T-helper 1 cell (primary cell): ENCODE measurements around the gene TAPT1.
"Not testable (repeated sequence)": the region's sequence is repeated elsewhere in the genome, so short reads cannot be mapped to it uniquely, and the experiment has no call there.

Source experiments
- DNase-seq, 5 donors: peaks; one replicate each; pipeline ENCODE4 v3.0.0-alpha.2; 2012 to 2020

Gene TAPT1

DNA sequence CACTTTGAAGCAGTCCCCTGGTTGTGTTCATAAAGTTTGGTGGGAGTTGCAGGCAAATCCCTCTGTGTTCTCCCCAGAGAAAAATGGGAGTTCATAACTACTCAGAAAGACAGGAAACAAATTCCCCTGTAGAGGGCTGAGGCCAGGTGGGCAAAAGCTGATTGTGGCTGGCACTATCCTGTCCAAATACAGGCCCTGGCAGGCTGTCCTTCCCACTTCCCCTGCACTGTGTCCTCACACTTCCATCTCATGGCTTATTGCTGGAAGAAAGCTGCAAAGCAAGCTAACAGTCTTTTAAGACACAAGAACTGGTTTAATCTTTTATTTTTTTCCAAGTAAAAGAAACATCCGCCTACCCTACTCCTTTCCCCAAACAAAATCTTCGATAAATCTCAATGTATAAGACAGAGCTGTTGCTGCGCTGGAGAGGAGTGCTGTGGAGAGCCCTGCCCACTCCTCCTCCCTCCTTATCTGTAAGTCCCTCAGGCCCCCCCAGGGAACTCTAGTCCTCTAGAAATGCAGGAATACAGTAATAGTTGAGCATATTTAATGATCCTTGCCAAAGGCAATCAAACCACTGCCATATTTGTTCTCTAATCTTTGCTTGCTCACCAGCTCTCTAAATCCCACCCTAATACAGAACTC, 14.0 kb downstream of the TAPT1 start:
- no peak for DNase-seq

DNA sequence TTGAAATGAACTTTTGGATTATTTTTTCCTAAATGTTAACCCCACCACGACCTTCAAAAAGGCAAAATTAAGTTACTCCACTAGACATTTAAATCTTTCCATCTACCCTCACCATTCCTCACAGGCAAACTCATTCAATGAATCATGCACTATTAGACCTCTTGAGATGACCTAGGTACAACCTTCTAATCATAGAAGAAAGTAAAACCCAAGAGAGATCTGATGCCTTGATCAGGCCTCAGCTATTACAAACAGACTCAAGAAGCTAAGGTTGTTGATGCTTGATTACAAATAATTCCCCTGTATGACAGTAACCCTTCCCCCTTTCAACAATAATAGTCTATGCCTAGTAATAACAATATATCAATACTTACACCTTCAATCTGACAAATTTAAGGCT, 18.9 kb downstream of the TAPT1 start:
- DNase-seq: no peak

GRCh38 chr4:16206848-16207247, 19.4 kb downstream of the TAPT1 start:
- no peak for DNase-seq

DNA sequence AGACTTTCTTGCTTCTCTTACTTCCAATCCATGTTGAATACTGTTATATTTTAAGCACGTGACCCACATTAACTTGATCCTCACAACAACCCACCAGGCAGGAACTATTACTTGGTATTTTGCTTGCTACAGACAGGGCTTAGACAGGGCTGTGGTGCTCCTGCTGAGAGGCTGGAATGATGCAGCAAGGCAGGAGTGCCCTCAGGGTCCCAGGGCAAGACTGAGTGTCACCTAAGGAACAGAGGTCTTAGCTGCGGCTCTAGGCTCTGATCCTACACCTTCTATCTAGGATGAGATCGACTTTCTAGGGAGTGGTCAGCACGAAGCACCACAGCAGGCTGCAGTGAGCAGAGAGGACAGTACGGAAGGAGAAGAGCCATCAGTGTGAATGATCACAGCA, 20.0 kb downstream of the TAPT1 start:
- no peak for DNase-seq

GRCh38 chr4:16205298-16206164, 20.7 kb downstream of the TAPT1 start:
- peak in 1 of 5 donors; percentile 30 for DNase-seq

- DNase-seq: no peak
These were observed 21.8 kb downstream of the TAPT1 start for GRCh38 chr4:16204505-16204904.

DNA sequence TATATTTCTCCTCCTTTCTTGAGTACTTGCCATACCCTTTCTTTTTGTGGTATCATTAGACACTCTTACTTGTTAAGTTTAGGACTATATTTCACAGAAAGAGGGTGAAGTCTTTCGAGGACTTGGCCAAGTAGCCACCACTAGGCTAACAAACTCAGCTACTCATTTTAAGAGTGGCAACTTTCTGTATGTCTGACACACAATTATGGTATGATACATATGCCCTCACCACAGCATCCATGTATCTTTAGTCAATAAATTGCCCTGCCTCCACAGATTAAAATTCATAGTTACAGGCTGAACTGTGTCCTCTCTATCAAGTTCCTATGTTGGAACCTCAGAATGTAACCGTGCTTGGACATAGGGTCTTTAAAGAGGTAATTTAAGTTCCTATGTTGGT, 23.2 kb downstream of the TAPT1 start:
- DNase-seq: no peak

GRCh38 chr4:16202598-16202997, 23.7 kb downstream of the TAPT1 start:
- DNase-seq: no peak

GRCh38 chr4:16199093-16199492, 27.2 kb downstream of the TAPT1 start:
- no peak for DNase-seq

GRCh38 chr4:16197876-16198665, 28.2 kb downstream of the TAPT1 start:
- no peak for DNase-seq

GRCh38 chr4:16196482-16197393, 29.5 kb downstream of the TAPT1 start:
- DNase-seq: no peak

DNA sequence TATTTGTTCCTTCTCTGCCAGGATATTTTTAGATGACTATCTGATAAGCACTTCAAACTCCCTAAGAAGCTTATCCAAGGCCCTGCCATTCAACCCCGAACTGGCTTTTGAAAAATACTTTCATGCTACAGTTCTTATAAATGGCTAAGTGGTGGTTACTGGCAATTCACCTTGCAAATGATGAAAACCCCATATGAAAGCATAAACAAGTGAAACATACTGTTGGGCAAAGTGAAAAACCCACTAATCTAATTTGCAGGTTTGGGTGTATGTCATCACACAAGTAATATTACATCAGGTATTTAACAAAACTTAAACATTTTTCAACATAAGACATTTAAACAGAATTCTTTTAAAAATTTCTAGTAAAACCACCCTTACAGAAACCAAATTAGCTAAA, 31.1 kb downstream of the TAPT1 start:
- DNase-seq: no peak

- DNase-seq: not testable (repeated sequence)
These were observed 31.5 kb downstream of the TAPT1 start for GRCh38 chr4:16194798-16195197.

GRCh38 chr4:16194214-16194613, 32.1 kb downstream of the TAPT1 start:
- no peak for DNase-seq

DNA sequence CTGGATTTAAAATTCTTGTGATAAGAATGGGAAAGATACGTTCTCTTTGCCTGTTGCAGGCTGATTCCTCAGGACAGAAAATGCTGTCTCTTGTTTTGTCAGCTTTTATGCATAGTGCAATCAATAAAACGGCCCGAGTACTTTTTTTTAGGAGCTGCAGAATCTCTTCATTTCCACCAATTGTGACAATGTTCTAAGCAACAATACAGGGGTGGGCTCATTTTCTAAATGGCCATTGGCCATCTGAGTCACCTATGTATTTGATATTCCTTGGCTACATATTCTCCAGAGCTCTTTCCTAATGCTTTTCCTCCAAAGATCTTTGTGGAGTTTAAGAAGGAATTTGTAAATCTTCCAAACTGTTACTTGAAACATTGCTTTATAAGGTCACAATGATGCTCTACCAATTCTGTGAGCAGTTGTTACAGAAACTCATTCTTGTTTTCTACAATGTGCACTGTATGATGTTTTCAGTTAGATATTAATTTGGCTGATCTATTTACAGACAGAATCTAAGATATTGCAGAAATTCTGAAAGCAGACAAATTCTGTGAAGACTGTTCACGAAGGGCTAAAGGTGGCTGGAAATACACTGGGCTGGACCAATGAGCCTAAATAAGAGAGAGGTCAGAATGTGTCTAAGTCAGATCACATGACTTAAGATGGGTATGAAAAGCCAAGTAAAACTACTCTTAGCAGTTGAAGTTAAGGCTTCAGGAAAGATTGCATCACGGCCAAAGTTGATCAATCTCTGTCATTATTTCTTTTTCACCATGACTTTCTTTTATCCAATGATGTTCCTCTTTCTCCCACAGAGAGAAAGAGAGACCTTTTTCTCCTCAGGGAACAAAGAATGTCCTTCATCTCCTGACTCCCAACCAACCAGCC, 33.4 kb downstream of the TAPT1 start:
- DNase-seq: no peak

- DNase-seq: no peak
These were observed 34.2 kb downstream of the TAPT1 start for GRCh38 chr4:16192057-16192456.

DNA sequence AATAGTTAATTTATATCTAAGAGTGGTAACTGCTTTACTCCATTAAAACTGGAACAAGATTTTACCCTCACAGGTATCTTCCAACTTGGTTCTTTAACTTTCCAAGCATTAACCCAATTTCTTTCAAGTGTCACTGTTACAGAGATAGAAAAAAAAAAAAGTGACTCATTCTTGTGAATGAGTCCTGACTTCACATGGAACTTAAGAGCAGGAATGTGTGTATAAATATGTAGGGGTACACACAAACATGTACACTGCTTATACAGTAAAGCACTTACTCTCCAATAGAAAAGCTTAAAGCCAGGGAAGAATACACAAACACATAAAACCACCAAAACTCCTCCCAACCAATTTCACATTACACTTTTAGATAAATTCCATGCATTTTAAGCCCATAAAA, 38.8 kb downstream of the TAPT1 start:
- DNase-seq: no peak

- DNase-seq: no peak
These were observed 39.3 kb downstream of the TAPT1 start for GRCh38 chr4:16186986-16187385.

DNA sequence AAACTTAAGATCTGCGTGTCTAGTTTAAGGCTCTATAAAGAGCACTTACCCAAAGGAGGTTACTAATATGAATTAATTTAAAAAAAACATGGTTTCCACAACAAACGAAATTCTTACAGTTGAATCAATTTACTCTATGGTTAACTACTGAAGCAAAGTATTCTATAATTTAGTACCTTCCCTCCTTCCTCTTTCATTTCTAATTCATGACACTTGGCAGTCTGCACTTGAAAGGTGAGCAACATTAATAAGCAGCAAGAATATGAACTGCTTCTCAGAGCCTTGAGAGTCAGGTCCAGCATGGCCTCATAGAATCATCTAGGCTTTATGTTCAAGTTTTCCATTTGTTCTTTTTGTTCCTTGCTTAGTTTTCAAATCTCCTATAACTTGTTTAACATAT, 42.7 kb downstream of the TAPT1 start:
- DNase-seq: no peak

- no peak for DNase-seq
These were observed 49.6 kb downstream of the TAPT1 start for GRCh38 chr4:16176621-16177020.

DNA sequence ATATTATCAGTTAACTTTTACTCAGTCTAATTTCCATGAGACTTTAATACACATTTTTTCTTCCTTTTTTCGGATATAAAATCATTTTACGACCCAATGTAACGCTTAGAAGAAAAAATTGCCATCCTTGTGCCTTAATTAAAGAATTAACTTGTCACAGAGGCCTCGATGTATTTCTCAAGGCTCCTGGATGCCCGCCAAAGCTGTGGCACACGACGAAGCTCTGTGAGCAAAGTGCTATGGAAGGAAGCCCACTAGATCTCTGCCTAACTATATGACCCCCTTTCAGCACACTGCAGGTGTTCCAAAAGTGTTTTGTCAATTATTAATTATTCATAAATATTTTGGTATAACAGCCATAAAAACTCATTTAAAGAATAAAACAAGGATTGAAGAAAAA, 54.4 kb downstream of the TAPT1 start:
- no peak for DNase-seq
